Erythroblast (primary cell): Measurements from ENCODE around the gene BMPR2.

ENCODE experiments used
- GATA1 ChIP-seq: IDR thresholded peaks from 2 replicates; pipeline ENCODE4 v1.6.1; 2011; ENCODE audit warnings: low read depth, mild to moderate bottlenecking, control low read depth, low read length, moderate library complexity
- POLR2A ChIP-seq: IDR thresholded peaks from 2 replicates; pipeline ENCODE4 v1.6.1; 2011; ENCODE audit warnings: mild to moderate bottlenecking, low read length

DNA sequence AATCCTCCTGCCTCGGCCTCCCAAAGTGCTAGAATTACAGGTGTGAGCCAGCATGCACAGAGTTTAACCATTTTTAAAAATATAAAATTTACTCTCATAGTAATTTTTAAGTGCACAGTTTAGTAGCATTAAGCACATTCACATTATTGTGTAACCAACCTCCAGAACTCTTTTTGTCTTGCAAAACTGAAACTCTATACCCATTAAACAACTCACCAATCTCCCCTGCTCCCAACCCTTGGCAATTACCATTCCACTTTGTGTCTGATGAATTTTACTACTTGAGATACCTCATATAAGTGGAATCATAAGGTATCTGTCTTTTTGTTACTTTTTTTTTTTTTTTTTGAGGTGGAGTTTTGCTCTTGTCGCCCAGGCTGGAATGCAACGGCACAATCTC lies 112.5 kb downstream of the BMPR2 start:
- no peak for TF ChIP-seq POLR2A
- no peak for TF ChIP-seq GATA1
